Esophagus squamous epithelium (tissue), 5 donors: Measurements from ENCODE around the gene PLCB4. TPM values are rescaled to one million over a fixed set of nuclear protein-coding genes. Genes with fewer than 3 reads are reported as not detected.

Experiments used
- DNase-seq: peaks from one replicate; lab custom pipeline; 2025; lab: John Stamatoyannopoulos, UW
- H3K27ac ChIP-seq, 4 donors: fragments of 200-600 bp; sonication (generic); one replicate each; pipeline ENCODE4 v1.5.1; 2016 to 2019; ENCODE audit warnings: mild to moderate bottlenecking in 1 of 4
- H3K27me3 ChIP-seq, 4 donors: fragments of 200-600 bp; sonication (generic); 1 replicate in 3 of 4; 2 replicates in 1 of 4; pipeline versions ENCODE4 v1.5.1 to v1.6.0; 2017 to 2021; ENCODE audit warnings: antibody characterized with exemption in 1 of 4
- H3K36me3 ChIP-seq, 3 donors: fragments of 200-600 bp; sonication (generic); one replicate each; pipeline ENCODE4 v1.5.1; 2016 to 2019
- H3K4me1 ChIP-seq, 3 donors: fragments of 200-600 bp; sonication (generic); one replicate each; pipeline ENCODE4 v1.5.1; 2017 to 2019
- H3K4me3 ChIP-seq, 4 donors: fragments of 200-600 bp; sonication (generic); 1 replicate in 3 of 4; 2 replicates in 1 of 4; pipeline ENCODE4 v1.5.1; 2016 to 2019; ENCODE audit warnings: mild to moderate bottlenecking in 2 of 4, moderate library complexity in 1 of 4
- H3K9me3 ChIP-seq, 3 donors: fragments of 200-600 bp; sonication (generic); one replicate each; pipeline ENCODE4 v1.5.1; 2016 to 2019
- POLR2A ChIP-seq, 4 donors: fragments of 450-650 bp; IDR thresholded peaks; one replicate each; pipeline ENCODE4 v1.6.1; 2017; ENCODE audit warnings: antibody characterized with exemption in 4 of 4, mild to moderate bottlenecking in 4 of 4, moderate library complexity in 3 of 4
- WGBS, 2 donors: methylation state at CpG; one replicate each; pipeline ENCODE4 v1.1.5; 2018; 5-methylcytosine and 5-hydroxymethylcytosine counted together
- intact Hi-C: fragments of 100-400 bp; cut with DNase I; formaldehyde crosslinking; loops from one replicate; pipeline ENCODE4 v1.15.0; 2022
- total RNA-seq, 4 donors: library from RNA; depleted of rRNA; stranded (reverse); fragments of >200 nt; gene quantifications; one replicate each; pipeline ENCODE4 v1.1.0, GENCODE V29; 2016
- TF ChIP-seq, protein P1 (sequence below), 6 experiments: fragments of 450-650 bp in 4 of 6; fragments of 200-600 bp in 2 of 6; sonication (generic) in 2 of 6; IDR thresholded peaks; one replicate each; pipeline ENCODE4 v1.5.1; 2016 to 2019; ENCODE audit warnings: antibody characterized with exemption in 6 of 6, mild to moderate bottlenecking in 4 of 6, moderate library complexity in 4 of 6
- donor health status: DM: yes; HTN: yes; CAD: no.

Gene PLCB4
- total RNA-seq, 4 donors from 2014 or later: 1.1 to 13.7 (median 2.8) TPM

DNA sequence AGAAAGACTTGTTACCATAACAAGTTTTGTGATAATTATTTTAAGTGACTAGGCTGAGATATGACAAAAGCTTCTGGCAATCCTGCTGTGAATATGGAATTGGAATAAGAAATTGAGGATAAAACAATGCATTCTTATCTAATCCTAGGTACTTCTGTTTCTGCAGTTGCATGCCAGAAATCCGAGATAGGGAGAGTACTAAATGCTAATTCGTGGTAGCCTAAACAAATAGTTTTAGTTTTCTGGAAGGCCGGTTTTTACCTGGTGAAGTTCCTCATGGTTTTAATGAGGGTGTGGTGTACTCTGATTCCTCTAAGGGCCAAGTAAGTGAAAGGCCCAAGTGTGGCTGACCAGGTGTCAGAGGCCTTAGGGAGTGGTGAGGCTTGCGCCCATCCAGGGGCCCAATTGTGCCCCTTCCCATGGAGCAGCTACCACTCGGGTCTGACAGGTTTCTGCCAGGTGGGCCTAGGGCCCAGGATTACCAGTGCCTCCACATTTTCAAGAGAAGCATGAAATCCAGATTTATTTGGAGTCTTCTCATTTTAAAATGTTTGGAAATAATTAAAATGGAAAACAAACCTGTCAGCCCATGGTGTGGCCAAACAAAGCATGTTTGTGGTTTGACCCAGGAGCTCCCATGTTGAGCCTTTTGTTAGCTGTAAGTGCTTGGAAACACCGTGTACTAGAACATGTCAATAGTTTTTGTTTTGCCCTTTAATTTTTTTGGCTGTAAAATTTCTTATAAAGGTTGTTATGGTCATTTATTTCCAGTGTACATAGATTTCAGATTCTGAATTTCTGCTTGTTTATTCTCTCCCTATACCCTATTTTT lies 6.6 kb downstream of the PLCB4 start:
- H3K9me3 ChIP-seq: no peaks in the 10 kb centered on the region
- DNase-seq: no peak
- no peak overlapping the region for H3K4me3 ChIP-seq
- H3K27me3 ChIP-seq: no peaks in the 10 kb centered on the region
- H3K4me1 ChIP-seq: peaks cover 0 to 16% (median 0%) of the 10 kb centered on the region in 3 donors
- intact Hi-C loops: no loop called here
- TF ChIP-seq POLR2A (IDR thresholded peaks at IDR 0.05): no peak
- TF ChIP-seq, protein P1, sequence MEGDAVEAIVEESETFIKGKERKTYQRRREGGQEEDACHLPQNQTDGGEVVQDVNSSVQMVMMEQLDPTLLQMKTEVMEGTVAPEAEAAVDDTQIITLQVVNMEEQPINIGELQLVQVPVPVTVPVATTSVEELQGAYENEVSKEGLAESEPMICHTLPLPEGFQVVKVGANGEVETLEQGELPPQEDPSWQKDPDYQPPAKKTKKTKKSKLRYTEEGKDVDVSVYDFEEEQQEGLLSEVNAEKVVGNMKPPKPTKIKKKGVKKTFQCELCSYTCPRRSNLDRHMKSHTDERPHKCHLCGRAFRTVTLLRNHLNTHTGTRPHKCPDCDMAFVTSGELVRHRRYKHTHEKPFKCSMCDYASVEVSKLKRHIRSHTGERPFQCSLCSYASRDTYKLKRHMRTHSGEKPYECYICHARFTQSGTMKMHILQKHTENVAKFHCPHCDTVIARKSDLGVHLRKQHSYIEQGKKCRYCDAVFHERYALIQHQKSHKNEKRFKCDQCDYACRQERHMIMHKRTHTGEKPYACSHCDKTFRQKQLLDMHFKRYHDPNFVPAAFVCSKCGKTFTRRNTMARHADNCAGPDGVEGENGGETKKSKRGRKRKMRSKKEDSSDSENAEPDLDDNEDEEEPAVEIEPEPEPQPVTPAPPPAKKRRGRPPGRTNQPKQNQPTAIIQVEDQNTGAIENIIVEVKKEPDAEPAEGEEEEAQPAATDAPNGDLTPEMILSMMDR (IDR thresholded peaks at IDR 0.05): no peak
- 44 to 50% methylated on average over 4 to 6 of the region's 6 CpGs for WGBS, 2 donors
- no peaks in the 10 kb centered on the region for H3K36me3 ChIP-seq
- no peak overlapping the region for H3K27ac ChIP-seq

DNA sequence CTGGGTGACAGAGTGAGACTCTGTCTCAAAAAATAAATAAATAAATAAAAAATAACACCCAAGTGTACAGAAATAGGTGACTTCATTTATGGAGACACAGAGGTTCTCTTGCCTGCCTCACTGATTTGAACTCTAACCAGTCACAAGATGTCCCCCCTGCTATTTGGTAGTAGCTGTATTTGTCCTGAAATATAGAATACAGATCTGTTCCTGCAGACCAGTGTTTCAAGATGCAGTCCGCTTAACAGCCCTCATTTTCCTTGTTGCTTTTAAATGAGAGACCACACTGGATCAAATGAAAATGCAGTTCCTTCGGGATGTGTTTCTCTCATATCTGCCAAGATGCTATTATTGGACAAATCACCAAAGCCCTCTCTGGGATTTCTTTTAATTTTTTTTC lies 7.6 kb downstream of the PLCB4 start:
- TF ChIP-seq, protein P1 (IDR thresholded peaks at IDR 0.05): no peak
- no peak for TF ChIP-seq POLR2A (IDR thresholded peaks at IDR 0.05)
- DNase-seq: no peak
- H3K36me3 ChIP-seq: no peaks in the 10 kb centered on the region
- no peak overlapping the region for H3K4me3 ChIP-seq
- peaks cover 0 to 15% (median 0%) of the 10 kb centered on the region in 3 donors for H3K4me1 ChIP-seq
- intact Hi-C loops: no loop called here
- WGBS, 2 donors: 67 to 84% methylated on average over 2 of the region's 2 CpGs
- H3K27me3 ChIP-seq: no peaks in the 10 kb centered on the region
- H3K9me3 ChIP-seq: no peaks in the 10 kb centered on the region
- H3K27ac ChIP-seq: no peak overlapping the region

DNA sequence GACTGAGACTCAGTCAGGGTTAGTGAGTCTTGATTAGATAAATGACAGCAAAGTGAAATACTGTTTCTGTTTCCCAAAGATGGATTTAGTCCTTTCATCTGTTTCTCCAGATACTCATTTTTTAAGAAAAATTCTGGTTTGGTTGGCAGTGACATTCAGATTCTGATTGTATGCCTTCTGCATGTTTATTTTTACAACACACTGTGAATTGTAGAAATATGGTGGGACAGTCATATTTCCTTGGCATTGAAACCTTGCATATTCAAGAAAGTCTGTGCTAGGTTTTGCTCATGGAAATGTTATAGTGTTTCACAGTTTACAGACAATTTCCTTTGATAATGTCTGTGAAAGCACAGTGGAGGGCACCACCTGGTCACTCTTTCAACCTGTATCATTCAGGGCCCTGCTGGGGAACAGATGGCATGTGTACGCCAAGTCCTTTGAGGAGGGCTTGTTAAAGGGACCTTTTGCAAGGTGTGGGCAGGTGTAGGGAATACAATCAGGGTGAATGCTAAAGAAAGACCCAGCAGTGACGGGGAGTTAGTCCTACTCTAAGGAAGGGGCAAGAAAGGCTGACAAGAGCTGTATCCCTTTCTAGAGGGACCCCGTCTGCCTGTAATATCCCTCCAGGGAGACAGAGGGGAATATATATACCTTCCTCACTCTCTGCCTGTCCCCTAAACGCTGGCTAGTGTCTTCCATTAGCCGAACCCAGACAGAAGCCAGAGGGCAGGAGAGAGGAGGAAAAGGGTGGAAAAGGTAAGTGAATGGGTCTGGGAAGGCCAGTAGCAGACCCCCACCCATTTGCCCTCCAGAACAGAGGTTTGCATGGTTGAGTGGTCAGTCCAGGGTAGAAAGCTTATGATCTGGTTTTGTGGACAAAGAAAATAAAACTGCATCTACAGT lies 10.2 kb downstream of the PLCB4 start:
- H3K4me1 ChIP-seq: peaks cover 0 to 25% (median 6%) of the 10 kb centered on the region in 3 donors

DNA sequence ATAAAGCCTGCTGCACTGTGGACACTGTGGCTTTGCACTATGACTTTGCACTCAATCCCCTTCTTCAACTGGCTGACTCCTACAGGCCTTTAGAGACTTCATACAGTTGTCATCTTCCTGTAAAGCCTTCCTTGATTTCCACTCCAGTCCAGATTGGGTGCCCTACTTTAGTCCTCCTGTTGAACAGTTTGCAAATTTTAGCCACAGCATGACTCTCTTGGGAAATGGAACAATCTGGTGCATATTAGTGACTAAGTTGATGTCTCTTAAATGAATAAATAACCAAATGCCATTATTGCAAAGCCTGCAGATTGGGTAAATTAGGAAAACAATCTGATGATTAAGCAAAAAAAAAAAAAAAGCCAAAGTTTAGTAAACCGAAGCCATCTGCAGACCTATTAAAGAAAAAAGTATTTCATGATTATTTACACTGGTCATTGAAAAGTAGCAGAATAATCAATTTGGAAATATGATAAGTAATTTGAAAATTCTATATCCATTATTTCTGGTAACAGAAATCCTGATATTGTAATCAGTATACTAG lies 12.6 kb downstream of the PLCB4 start:
- Histone ChIP-seq H3K9me3 (no peaks in the 10 kb centered on the region), H3K4me1 (peaks cover 0 to 16% (median 6%) of the 10 kb centered on the region in 3 donors), H3K27ac (no peak overlapping the region), H3K4me3 (no peak overlapping the region), H3K27me3 (no peaks in the 10 kb centered on the region), H3K36me3 (no peaks in the 10 kb centered on the region)
- intact Hi-C loops: no loop called here
- 31 to 50% methylated on average over 1 of the region's 1 CpG for WGBS, 2 donors
- no peak for DNase-seq
- TF ChIP-seq, protein P1 (IDR thresholded peaks at IDR 0.05): no peak
- no peak for TF ChIP-seq POLR2A (IDR thresholded peaks at IDR 0.05)

More for the DNA sequence above, 10.2 kb downstream of the PLCB4 start:
- 88 to 97% methylated on average over 4 to 5 of the region's 5 CpGs for WGBS, 2 donors
- DNase-seq: no peak
- Histone ChIP-seq H3K9me3 (no peaks in the 10 kb centered on the region), H3K4me3 (no peak overlapping the region), H3K27me3 (no peaks in the 10 kb centered on the region), H3K27ac (no peak overlapping the region), H3K36me3 (no peaks in the 10 kb centered on the region)
- TF ChIP-seq, protein P1 (IDR thresholded peaks at IDR 0.05): no peak
- TF ChIP-seq POLR2A (IDR thresholded peaks at IDR 0.05): no peak
- intact Hi-C loops: no loop called here
